HG02571 (cell line): Measurements from ENCODE around the gene NCF4.

Experiments used
- ATAC-seq: cut with Tn5 transposase; IDR thresholded peaks from one replicate; pipeline ENCODE4 v1.9.1; 2021; ENCODE audit warnings: mild to moderate bottlenecking, moderate library complexity; ENCODE audit not compliant: unreplicated experiment

Gene NCF4

DNA sequence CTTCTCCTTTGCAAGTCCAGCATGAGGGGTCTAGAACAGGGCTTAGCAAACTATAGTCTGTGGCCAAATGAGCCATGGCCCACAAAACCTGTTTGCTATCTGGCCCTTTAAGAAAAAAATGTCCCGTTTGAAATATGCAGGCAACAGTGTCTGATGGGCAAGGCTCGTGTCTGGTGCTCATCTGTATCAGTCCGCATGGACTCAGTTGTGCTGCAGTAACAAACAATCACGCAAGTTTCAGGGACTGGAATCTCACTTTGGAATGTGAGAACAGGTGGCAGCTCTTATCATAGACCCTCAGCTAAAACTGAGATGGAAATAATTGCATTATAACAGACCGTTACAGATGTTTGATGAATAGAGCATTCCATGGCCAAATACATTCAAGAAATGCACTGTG is 24.9 kb upstream of the NCF4 start:
- ATAC-seq = no peak

DNA sequence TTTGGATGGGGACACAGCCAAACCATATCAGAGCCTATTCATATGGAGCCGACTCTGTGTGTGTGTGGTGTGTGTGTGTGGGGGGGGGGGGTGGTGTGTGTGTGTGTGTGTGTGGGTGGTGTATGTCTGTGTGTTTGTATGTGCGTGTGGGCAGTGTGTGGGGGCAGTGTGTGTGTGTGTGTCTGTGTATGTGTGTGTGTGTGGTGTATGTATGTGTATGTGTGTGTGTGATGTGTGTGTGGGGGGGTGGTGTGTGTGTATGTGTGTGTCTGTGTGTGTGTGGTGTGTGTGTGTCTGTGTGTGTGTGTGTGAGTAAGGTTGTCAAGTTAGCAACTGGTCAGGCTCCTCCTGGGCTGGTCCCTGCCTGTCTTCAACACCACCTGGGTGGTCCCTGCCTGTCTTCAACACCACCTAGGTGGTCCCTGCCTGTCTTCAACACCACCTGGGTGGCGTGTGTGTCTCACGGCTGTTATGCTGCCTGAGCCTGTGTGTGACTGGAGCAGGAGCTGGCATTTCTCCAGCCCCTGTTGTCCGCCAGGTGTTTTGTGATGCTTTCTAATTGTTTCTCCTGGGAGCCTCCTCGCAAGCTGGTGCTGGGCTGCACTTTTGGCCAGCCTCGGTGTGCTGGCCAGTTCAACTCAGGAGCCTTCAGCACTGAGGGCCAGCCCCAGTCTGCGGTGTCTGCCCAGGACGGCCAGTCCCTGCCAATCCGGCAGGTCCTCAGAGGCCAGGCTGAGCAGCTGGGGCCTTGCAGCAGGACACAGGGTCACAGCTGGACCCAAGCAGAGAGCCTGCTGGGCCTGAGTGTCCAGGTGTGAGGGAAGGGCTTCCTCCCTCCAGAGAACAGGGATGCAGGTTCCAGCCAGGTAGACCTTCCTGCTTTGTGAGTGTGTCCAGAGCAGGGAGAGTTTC is 22.4 kb upstream of the NCF4 start:
- no peak for ATAC-seq

- no peak for ATAC-seq
Measured at GRCh38 chr22:36839356-36840073, 21.3 kb upstream of the NCF4 start.

- no peak for ATAC-seq
Measured at GRCh38 chr22:36840106-36840505, 20.7 kb upstream of the NCF4 start.

- no peak for ATAC-seq
Measured at GRCh38 chr22:36846271-36846670, 14.5 kb upstream of the NCF4 start.

DNA sequence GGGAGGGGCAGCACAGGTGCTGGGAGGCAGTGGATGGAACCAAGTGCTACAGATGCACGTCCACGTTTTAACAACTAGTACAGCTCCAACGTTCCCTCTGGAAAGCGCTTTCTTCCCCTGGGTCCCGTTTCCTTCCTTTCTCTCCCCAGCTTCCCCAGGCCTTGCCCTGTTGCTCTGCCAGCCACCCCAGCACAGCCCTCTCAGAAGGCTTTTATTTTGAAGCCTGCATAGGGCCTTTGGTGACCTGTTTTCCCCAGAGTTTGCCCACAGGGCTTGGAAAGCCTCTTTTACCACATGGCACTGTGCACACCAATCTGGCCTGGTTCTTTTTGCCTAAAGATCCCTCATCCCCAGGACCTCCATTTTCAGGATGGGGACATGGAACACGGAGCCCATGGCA is 13.9 kb upstream of the NCF4 start:
- no peak for ATAC-seq

DNA sequence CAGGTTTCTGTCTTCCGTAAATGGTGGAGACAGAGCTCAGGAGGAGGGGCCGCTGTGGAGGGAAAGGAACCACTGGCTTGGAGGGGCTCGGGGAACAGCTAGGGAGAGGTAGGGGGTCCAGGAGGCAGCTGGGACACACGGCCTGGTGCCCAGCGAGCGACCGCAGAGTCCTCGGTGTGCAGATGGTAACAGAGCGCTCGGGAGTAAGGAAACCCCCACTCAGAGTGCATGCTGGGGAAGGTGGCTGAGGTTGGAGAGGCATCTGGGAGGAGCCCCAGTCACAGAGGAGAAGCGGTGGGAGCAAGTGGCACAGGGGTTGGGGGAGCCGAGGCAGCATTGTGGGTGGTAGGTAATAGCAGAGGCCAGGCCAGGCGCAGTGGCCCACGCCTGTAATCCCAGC is 10.8 kb upstream of the NCF4 start:
- no peak for ATAC-seq

DNA sequence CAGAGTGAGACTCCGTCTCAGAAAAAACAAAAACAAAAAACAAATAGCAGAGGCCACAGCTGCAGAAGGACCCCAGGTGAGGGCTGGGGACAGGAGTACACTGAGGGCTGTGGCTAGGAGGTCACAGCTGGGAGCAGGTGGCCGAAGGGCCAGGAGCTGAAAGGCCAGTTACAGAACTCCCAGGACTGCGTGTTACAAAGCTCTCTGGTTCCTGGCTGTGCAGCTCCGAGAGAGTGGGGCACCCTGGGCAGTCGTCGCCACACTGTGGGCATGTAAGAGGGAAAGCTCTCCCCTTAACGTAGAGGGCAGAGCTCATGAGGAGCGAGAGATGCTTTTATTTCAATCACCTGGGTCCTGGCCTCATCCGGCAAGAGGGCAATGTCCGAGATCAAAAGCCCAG is 10.1 kb upstream of the NCF4 start:
- ATAC-seq = no peak

DNA sequence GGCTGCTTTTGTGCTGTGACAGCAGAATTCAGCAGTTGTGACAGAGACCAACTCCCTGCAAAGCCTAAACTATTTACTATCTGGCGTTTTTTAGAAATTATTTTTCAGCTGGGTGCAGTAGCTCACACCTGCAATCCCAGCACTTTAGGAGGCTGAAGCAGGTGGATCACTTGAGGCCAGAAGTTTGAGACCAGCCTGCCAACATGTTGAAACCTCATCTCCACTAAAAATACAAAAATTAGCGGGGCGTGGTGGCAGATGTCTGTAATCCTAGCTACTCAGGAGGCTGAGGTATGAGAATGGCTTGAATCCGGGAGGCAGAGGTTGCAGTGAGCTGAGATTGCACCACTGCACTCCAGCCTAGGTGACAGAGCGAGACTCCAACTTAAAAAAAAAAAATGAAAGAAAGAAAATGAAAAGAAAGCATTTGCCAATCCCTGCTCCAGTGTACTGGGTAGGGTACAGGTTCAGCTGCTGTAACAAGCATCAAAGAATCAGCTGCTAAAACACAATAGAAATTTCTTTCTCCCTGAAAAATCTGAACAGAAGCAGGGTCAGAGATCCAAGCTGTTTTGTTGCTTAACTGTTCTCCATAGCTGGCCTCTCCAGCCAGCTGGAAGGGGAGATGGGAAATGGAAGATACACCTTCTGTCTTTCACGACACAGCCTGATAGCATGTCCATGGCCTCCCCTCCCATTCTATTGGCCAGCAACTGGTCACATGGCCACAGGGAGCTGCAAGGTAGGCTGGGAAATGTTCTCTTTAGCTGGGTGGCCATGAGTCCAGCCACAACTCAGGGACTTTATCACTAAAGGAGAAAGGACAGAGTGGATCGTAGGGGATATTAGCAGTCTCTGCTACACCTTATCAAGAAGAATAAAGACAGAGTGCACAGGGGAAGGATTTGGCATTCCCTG is 8.5 kb upstream of the NCF4 start:
- ATAC-seq = no peak

DNA sequence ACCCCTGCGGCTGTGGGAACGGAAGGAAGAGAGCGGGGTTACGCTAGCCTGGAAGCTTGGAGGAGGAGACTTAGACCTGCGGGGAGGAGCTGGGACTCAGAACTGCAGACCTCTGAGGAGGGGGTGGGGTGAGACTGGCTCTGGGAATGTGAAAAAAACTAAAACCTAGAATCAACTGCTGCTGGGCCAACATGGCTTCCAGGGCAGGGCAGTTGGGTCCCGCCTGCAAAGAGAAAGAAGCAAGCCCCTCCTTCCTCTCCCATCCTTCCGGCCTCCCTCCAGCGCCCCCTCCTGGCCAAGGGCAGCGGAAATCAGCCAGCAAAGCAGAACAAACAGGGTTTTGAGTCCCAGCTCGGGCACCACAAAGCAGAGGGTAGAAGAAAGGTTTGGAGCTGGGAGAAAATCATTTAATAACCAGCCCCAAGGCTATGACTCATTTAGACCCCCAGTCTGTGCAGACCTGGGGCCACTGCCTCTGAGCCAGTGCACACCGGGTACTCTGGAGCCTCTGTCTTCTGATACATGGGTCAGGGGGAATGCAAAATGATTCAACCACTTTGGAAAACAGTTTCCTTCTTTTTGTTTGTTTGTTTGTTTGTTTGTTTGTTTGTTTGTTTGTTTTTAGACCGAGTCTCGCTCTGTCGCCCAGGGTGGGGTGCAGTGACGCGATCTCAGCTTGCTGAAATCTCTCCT is 7.3 kb upstream of the NCF4 start:
- no peak for ATAC-seq

DNA sequence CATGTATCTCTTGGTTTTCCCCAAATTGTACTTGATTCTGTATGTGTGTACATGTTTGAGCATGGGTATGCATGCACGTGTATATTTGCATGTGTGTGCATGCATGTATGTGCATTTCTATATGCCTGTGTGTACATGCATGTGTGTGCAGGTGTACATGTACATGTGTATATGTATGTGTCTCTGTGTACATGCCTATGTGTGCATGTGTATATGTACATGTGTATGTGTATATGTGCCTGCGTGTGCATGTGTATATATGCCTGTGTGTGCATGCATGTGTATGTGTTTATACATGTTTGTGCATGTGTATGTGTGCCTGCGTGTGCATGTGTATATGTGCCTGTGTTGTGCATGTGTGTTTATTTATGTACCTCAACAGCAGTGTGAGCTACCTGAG is 5.3 kb upstream of the NCF4 start:
- ATAC-seq = no peak

GRCh38 chr22:36856121-36856791 is 4.5 kb upstream of the NCF4 start:
- ATAC-seq = no peak

DNA sequence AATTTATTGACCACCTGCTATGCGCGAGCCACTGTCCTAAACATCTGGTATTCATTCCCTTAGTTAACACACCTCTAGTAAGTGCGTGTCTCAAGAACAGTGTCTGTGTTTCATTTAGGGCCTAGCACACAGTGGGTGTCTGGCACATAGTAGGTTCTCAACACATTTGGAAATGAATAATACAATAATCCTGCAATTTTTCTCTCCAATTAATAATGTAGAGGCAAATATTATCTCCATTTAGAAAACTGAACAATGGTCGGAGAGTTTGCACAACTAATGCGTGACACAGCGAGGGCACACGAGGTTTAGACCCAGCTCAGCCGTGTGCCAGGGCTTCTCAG is 4.0 kb upstream of the NCF4 start:
- ATAC-seq = no peak

- no peak for ATAC-seq
Measured at GRCh38 chr22:36858156-36858555, 2.6 kb upstream of the NCF4 start.

DNA sequence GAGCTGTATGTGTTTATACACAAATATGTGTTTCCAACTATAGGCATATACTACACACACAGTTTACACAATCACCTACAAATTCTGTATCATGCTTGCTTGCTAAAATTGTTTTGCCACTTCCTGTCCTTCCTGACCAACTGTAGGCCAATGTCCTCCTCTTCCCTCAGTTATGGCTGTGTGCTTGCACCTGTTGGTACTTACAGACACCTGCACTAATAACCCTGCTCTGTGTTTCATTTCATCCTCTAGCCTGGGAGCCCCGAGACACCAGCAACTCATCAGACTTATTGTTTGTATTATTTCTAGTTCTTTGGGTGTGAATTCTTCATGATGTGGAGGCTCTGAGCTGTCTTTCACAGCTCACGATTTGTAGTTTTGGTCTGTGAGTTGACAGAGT is 1.8 kb upstream of the NCF4 start:
- ATAC-seq = no peak

- ATAC-seq = no peak
Measured at GRCh38 chr22:36860017-36860416, 789 bp upstream of the NCF4 start.

DNA sequence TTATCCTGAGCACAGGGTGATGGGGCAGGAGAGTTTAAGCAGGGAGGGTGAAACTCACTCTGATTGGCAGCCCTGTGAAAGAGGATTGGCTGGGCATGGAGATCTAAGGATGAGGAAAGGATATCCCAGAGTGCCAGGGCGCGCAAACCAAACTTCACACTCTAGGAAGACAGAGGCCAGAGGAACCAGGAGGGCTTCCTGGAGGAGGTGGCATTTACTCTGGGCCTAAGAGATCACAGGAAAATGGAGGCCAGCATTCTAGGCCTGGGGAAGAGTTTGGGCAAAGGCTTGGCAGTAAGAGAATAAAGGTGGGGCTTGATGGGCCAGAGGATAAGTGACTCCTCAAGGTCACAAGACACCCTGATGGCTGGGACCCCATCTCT is 377 bp upstream of the NCF4 start:
- no peak for ATAC-seq

DNA sequence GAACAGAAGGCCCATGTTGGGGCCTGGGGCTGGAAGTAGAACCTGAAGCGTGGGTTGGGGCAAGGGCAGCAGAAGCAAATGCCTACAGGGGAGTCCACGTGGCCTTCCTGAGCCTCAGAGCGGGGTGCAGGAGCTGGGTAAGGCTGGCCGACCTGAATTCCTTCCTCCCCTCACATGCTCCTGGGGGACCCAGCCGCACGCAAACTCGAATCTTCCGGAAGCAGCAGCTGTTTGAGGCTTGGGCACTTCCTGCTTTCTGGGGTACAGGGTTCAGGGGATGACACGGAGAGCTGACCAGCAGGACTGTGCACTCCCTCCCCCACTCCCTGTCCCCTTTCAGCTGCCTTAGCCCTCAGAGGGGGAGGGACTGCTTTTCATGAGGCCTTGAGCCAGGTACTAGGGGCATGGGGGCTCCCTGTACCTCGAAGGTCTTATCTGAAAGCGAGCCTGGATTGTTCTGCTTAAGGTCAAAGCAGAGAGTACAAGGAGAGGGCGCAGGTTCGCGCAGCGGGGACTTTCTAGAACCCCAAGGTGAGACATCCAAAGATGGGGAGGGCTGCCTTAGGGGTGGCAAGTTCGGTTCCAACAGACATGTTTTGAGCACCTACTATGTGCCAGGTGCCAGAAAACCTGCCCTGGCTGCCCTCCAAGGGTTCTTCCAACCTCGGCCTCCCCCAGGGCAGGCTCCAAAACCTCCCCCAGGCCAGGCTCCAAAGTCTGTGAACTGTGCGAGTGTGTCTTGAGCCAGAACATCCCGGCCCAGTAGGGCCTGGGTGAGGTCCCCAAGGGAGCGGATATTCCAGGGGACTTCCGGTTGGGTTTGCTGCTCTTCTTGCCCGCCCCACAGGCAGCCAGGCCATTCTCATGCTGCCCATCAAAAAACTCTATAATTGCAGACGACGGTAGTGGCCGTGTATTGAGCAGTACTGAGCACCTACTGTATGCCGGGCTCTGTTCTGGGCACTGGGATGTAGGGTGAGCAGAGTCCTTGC is 1.7 kb downstream of the NCF4 start:
- no peak for ATAC-seq

- ATAC-seq = no peak
Measured at GRCh38 chr22:36863281-36863680, 2.5 kb downstream of the NCF4 start.
